ENCODE data around the gene ORAI2.

DNA sequence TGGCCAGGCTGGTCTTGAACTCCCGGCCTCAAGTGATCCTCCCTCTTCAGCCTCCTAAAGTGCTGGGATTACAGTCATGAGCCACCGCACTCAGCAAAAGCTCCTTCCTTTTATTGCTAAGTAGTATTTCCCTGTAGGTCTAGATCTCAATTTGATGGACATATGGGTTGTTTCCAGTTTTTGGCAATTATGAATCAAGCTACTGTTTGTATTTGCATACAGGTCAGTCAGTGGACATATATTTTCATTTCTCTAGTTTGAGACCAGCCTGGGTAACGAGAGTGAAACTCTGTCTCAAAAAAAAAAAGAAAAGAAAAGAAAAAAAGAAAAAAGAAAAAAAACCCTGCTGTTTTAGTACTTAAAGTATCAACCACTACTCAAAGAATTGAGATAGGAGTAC is 43.6 kb upstream of the ORAI2 start:
- TF ChIP-seq, protein P1, sequence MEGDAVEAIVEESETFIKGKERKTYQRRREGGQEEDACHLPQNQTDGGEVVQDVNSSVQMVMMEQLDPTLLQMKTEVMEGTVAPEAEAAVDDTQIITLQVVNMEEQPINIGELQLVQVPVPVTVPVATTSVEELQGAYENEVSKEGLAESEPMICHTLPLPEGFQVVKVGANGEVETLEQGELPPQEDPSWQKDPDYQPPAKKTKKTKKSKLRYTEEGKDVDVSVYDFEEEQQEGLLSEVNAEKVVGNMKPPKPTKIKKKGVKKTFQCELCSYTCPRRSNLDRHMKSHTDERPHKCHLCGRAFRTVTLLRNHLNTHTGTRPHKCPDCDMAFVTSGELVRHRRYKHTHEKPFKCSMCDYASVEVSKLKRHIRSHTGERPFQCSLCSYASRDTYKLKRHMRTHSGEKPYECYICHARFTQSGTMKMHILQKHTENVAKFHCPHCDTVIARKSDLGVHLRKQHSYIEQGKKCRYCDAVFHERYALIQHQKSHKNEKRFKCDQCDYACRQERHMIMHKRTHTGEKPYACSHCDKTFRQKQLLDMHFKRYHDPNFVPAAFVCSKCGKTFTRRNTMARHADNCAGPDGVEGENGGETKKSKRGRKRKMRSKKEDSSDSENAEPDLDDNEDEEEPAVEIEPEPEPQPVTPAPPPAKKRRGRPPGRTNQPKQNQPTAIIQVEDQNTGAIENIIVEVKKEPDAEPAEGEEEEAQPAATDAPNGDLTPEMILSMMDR (optimal IDR thresholded peaks at IDR 0.05 in 1 of 3, IDR thresholded peaks at IDR 0.05 in 1 of 3, conservative IDR thresholded peaks at IDR 0.05 in 1 of 3; ENCODE audit: extremely low read depth in 1 of 3, insufficient read depth in 2 of 3, low read length in 3 of 3), result no peak
- no peak for TF ChIP-seq EZH2 (IDR thresholded peaks at IDR 0.05; ENCODE audit: low read length)
